Measurements from ENCODE around the gene GSG1L.

Gene GSG1L

GRCh38 chr16:27839419-27839818 is 224.1 kb downstream of the GSG1L start:
- DNase-seq (ENCODE audit: low read depth) = no peak
- TF ChIP-seq CTCF (IDR thresholded peaks at IDR 0.05; ENCODE audit: control insufficient read depth, extremely low read depth, insufficient read depth) = no peak

GRCh38 chr16:27838536-27839175 is 224.9 kb downstream of the GSG1L start:
- no peak for DNase-seq (ENCODE audit: low read depth)
- no peak for TF ChIP-seq CTCF (IDR thresholded peaks at IDR 0.05; ENCODE audit: control insufficient read depth, extremely low read depth, insufficient read depth)
- no peak overlapping the region for H3K4me3 ChIP-seq (ENCODE audit: low read depth, low read length)

More at GRCh38 chr16:27839419-27839818, 224.1 kb downstream of the GSG1L start:
- no peak overlapping the region for H3K4me3 ChIP-seq (ENCODE audit: low read depth, low read length)

GRCh38 chr16:27829975-27830374 is 233.5 kb downstream of the GSG1L start:
- no peak for DNase-seq (ENCODE audit: low read depth)
- TF ChIP-seq CTCF (IDR thresholded peaks at IDR 0.05; ENCODE audit: control insufficient read depth, extremely low read depth, insufficient read depth) = no peak
- H3K4me3 ChIP-seq (ENCODE audit: low read depth, low read length) = no peak overlapping the region

- H3K4me3 ChIP-seq (ENCODE audit: low read depth, low read length) = no peak overlapping the region
- TF ChIP-seq CTCF (IDR thresholded peaks at IDR 0.05; ENCODE audit: control insufficient read depth, extremely low read depth, insufficient read depth) = no peak
- no peak for DNase-seq (ENCODE audit: low read depth)
These were observed 234.8 kb downstream of the GSG1L start for GRCh38 chr16:27828671-27829070.

DNA sequence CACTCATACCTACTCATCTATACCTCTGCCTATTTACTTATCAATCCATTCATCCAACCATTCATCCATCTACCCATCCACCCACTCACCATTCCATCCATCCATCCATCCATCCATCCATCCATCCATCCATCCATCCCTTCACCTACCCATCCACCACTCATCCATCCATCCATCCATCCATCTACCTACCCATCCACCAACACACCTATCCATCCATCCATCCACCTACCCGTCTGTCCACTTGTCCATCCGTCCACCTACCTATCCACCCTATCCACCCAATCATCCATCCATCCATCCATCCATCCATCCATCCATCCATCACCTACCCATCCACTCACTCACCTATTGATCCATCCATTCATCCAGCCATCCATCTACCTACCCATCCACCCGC is 235.7 kb downstream of the GSG1L start:
- H3K4me3 ChIP-seq (ENCODE audit: low read depth, low read length) = no peak overlapping the region
- TF ChIP-seq CTCF (IDR thresholded peaks at IDR 0.05; ENCODE audit: control insufficient read depth, extremely low read depth, insufficient read depth) = no peak
- DNase-seq (ENCODE audit: low read depth) = no peak

GRCh38 chr16:27826893-27827289 is 236.6 kb downstream of the GSG1L start:
- no peak for TF ChIP-seq CTCF (IDR thresholded peaks at IDR 0.05; ENCODE audit: control insufficient read depth, extremely low read depth, insufficient read depth)
- DNase-seq (ENCODE audit: low read depth) = no peak
- H3K4me3 ChIP-seq (ENCODE audit: low read depth, low read length) = no peak overlapping the region
